Measurements from ENCODE around the gene IMMP2L. TPM values are rescaled to one million over a fixed set of nuclear protein-coding genes. Genes with fewer than 3 reads are reported as not detected.
"Not testable (repeated sequence)": the region's sequence is repeated elsewhere in the genome, so short reads cannot be mapped to it uniquely, and the experiment has no call there.

The IMMP2L gene
- polyA plus RNA-seq, 1 experiment = 5.8 TPM

DNA sequence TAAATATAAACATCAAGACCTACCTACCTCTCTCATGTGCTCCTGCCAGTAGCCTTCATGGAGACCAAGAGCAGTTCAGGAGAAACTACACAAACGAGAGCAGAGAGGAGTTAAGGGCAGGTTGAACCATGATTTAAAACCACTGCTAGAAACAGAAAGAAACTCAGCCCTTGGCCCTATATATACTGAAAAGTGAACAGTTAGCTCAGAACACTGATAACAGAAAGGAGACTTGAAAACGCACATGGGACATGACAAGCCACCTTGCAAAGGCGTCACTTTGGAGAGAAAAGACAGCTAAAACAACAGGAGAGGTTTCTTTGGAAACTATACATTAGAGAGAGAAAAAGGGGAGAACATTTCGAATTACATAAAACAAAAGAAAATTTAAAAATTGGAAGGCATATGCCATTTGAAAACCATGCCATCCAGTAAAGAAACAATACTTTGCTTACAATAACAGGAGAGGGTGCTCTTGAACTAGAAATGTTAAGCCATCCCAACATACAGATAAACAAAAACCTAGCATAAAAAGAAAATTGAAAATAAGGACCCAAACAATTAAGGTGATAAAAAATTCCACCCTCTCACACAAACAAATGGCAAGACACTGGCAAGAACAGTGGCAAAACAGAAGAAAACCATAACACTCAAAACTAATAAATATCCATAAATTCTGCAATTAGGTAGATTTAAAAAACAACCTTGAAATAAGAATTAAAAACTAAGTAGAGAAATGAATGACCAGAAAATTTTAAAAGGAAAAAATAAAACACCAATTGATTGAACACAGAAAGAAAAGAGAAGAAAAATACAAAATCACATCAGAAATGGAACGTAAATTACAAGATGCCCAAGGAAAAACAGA lies 232.7 kb downstream of the IMMP2L start:
- ChIA-PET POLR2A (no interaction called here), CTCF (interaction anchor here (0.6 to 1.2 kb wide), 5 partner anchors 23 to 404 kb away, joined by 3 to 5 read pairs (median 4); no protein-coding TSS in a partner anchor)
- DNase-seq (ENCODE audit: low read depth) = no peak
- Histone ChIP-seq H3K27me3 (ENCODE audit: control insufficient read depth, insufficient read depth, low read length) (no peaks in the 10 kb centered on the region), H3K4me3 (ENCODE audit: low read depth, low read length) (no peak overlapping the region), H3K36me3 (ENCODE audit: control insufficient read depth, insufficient read depth, low read length) (no peaks in the 10 kb centered on the region)
- TF ChIP-seq, protein P1, sequence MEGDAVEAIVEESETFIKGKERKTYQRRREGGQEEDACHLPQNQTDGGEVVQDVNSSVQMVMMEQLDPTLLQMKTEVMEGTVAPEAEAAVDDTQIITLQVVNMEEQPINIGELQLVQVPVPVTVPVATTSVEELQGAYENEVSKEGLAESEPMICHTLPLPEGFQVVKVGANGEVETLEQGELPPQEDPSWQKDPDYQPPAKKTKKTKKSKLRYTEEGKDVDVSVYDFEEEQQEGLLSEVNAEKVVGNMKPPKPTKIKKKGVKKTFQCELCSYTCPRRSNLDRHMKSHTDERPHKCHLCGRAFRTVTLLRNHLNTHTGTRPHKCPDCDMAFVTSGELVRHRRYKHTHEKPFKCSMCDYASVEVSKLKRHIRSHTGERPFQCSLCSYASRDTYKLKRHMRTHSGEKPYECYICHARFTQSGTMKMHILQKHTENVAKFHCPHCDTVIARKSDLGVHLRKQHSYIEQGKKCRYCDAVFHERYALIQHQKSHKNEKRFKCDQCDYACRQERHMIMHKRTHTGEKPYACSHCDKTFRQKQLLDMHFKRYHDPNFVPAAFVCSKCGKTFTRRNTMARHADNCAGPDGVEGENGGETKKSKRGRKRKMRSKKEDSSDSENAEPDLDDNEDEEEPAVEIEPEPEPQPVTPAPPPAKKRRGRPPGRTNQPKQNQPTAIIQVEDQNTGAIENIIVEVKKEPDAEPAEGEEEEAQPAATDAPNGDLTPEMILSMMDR (IDR thresholded peaks at IDR 0.05; ENCODE audit: insufficient read depth, low read depth, low read length) = no peak; the same call in 1 of the 2 replicates

DNA sequence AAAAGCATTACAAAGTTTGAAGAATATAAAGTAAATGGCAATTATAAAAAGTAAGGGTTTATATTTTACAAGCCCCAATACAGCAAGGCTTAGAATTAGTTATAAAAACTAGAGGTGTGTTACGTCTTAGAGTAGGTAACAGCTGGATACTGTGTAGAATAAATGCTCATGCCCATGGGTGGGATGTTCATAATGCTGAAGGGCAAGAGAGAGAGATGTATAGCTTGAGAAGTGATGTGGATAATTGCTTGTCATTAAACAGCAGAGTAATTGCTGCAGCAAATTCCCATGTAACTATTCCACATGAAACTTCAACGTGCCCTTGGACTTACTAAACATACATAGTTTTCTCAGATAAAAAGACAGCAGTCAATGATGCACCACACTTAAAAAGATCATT lies 233.8 kb downstream of the IMMP2L start:
- Histone ChIP-seq H3K27me3 (ENCODE audit: control insufficient read depth, insufficient read depth, low read length) (no peaks in the 10 kb centered on the region), H3K4me3 (ENCODE audit: low read depth, low read length) (no peak overlapping the region), H3K36me3 (ENCODE audit: control insufficient read depth, insufficient read depth, low read length) (no peaks in the 10 kb centered on the region)
- ChIA-PET CTCF (interaction anchor here (1.1 kb wide), 1 partner anchor 405 kb away, joined by 4 read pairs; no protein-coding TSS in a partner anchor), POLR2A (no interaction called here)
- no peak for DNase-seq (ENCODE audit: low read depth)
- TF ChIP-seq, protein P1 (IDR thresholded peaks at IDR 0.05; ENCODE audit: insufficient read depth, low read depth, low read length) = no peak

DNA sequence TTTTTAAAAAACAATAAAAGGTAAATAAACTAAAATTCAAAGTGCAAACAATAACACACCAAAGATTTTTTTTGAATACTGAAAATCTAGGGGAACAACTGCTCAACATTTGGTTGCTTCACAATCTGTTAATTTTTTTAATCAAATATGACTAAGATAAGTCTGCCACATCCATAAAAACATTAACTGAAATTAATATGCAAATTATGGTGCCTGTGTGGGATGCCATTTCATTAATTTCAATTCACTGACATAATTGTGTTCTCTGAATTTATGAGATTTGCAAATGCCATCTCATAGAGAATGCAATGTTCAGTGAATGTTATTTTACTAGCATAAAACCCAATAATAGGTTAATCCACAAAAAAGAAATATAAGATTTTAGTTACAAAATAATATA lies 237.5 kb downstream of the IMMP2L start:
- TF ChIP-seq, protein P1 (IDR thresholded peaks at IDR 0.05; ENCODE audit: insufficient read depth, low read depth, low read length) = no peak
- ChIA-PET CTCF (no interaction called here), POLR2A (no interaction called here)
- DNase-seq (ENCODE audit: low read depth) = no peak
- no peaks in the 10 kb centered on the region for H3K27me3 ChIP-seq (ENCODE audit: control insufficient read depth, insufficient read depth, low read length)
- H3K36me3 ChIP-seq (ENCODE audit: control insufficient read depth, insufficient read depth, low read length) = no peaks in the 10 kb centered on the region
- H3K4me3 ChIP-seq (ENCODE audit: low read depth, low read length) = no peak overlapping the region

DNA sequence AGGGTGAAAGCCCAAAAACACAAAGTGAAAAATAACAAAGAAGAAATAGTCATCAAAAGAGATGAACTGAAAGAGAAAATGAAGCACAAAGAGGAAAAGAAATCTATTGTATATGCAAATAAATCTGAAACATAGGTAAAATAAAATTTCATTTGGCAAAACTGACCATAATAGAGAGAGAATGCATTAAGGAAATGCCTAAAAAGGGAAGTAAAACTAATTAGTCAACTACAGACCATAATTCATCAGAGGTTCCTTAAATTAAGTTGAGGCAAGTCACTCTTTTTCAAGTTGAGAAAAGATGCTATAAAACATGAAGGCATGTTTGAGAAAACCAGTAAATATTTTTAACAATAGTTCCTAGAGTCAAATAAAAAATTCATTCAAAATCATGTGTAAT lies 238.1 kb downstream of the IMMP2L start:
- H3K4me3 ChIP-seq (ENCODE audit: low read depth, low read length) = no peak overlapping the region
- CTCF ChIA-PET = no interaction called here
- POLR2A ChIA-PET = no interaction called here
- no peaks in the 10 kb centered on the region for H3K27me3 ChIP-seq (ENCODE audit: control insufficient read depth, insufficient read depth, low read length)
- DNase-seq (ENCODE audit: low read depth) = no peak
- TF ChIP-seq, protein P1 (IDR thresholded peaks at IDR 0.05; ENCODE audit: insufficient read depth, low read depth, low read length) = no peak
- H3K36me3 ChIP-seq (ENCODE audit: control insufficient read depth, insufficient read depth, low read length) = no peaks in the 10 kb centered on the region

DNA sequence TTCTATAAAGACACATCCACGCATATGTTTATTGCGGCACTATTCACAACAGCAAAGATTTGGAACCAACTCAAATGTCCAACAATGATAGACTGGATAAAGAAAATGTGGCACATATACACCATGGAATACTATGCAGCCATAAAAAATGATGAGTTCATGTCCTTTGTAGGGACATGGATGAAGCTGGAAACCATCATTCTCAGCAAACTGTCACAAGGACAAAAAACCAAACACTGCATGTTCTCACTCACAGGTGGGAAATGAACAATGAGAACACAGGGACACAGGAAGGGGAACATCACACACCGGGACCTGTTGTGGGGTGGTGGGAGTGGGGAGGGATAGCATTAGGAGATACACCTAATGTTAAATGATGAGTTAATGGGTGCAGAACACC lies 238.6 kb downstream of the IMMP2L start:
- DNase-seq (ENCODE audit: low read depth); H3K4me3 ChIP-seq (ENCODE audit: low read depth, low read length); H3K27me3 ChIP-seq (ENCODE audit: control insufficient read depth, insufficient read depth, low read length); POLR2A ChIA-PET; H3K36me3 ChIP-seq (ENCODE audit: control insufficient read depth, insufficient read depth, low read length); CTCF ChIA-PET: not testable (repeated sequence)
